Measurements from ENCODE around the gene PGAM4. TPM values are rescaled to one million over a fixed set of nuclear protein-coding genes. Genes with fewer than 3 reads are reported as not detected.
"Not testable (repeated sequence)": the region's sequence is repeated elsewhere in the genome, so short reads cannot be mapped to it uniquely, and the experiment has no call there.

The PGAM4 gene
- not detected in 2 replicates for total RNA-seq (2014; rRNA removed; shearing (Covaris generic))

GRCh38 chrX:77969538-77969937 lies at the start of gene PGAM4:
TSS of gene PGAM4 (minus strand) at chrX:77969638. CDS start at chrX:77969638, 0 bp downstream.
- no peak for DNase-seq (ENCODE audit: low read depth)

DNA sequence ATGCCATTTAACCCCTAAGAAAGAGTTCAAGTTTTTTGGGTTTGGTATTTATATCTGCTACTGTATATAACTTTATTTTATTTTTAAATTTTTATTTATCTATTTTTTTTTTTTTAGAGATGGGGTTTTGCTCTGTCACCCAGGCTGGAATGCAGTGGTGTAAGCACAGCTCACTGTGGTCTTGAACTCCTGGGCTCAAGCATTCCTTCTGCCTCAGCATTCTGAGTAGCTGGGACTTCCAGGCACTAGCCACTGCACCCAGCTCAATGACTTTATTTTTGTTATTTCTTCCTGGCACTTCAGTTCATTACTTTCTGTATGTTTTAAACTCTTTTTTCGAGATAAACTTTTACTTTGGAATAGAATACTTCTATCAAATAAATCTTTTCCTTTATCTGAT lies 42.4 kb upstream of the PGAM4 start:
- peak; percentile 3 for DNase-seq (ENCODE audit: low read depth)

GRCh38 chrX:77979870-77980269 lies 10.4 kb upstream of the PGAM4 start:
- DNase-seq (ENCODE audit: low read depth): no peak

- no peak for DNase-seq (ENCODE audit: low read depth)
Measured at GRCh38 chrX:77977518-77977917, 8.1 kb upstream of the PGAM4 start.

- DNase-seq (ENCODE audit: low read depth): no peak
Measured at GRCh38 chrX:77977095-77977494, 7.7 kb upstream of the PGAM4 start.

DNA sequence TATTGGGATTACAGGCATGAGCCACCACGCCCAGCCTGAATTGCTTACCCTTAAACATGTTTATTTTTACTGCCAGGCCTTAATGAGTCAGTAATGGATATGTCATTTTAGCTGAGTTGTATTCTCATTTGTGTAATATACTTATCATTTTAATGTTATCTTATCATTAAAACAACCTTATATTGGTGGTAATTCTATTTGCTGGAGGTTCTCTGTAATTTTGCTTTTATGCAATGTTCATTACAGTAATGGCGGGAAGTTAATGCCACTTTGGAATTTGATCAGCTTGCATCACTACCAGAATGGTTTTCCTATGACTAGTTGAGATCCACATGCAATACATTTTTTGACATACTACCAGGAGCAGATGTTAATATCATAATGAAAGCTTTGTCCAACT lies 6.3 kb upstream of the PGAM4 start:
- no peak for DNase-seq (ENCODE audit: low read depth)

GRCh38 chrX:77967631-77968030 lies 1.8 kb downstream of the PGAM4 start:
- DNase-seq (ENCODE audit: low read depth): no peak

DNA sequence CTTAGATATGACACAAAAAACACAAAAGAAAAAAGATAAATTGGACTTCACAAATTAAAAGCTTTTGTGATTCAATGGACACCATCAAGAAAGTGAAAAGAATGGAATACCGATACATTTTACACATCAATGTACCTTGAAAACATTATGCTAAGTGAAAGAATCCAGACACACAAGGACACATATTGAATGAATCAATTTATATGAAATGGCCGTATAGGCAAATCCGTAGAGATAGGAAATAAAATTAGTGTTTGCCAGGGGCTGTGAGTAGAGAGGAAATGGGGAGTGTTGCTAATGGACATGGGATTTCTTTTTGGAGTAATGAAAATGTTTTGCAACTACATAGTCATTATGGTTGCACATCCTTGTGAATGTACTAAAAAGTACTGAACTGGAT lies 3.1 kb downstream of the PGAM4 start:
- no peak for DNase-seq (ENCODE audit: low read depth)

GRCh38 chrX:77962068-77962902 lies 7.2 kb downstream of the PGAM4 start:
- DNase-seq (ENCODE audit: low read depth): peak; percentile 7

DNA sequence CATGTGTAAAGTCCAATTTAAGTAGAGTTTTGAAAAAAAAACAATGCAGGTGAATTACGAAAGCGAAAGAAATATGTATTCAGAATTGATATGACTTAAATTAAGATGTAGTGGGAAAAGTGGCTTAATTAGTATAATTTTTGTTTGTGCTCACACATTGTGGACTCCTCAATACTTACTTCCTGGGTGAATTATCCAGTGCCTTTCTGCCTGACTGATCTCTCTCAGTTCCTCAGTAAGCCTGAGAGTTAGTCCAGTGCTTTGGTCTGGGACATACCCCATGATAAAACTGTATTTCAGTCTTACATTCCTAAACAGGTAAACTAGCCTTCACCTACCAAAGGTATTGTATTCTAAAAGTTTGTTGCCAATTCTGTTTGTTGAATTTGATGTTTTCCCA lies 8.4 kb downstream of the PGAM4 start:
- no peak for DNase-seq (ENCODE audit: low read depth)

GRCh38 chrX:77960567-77960966 lies 8.9 kb downstream of the PGAM4 start:
- no peak for DNase-seq (ENCODE audit: low read depth)

- DNase-seq (ENCODE audit: low read depth): no peak
Measured at GRCh38 chrX:77953708-77954107, 15.7 kb downstream of the PGAM4 start.

GRCh38 chrX:77953302-77953701 lies 16.1 kb downstream of the PGAM4 start:
- no peak for DNase-seq (ENCODE audit: low read depth)

DNA sequence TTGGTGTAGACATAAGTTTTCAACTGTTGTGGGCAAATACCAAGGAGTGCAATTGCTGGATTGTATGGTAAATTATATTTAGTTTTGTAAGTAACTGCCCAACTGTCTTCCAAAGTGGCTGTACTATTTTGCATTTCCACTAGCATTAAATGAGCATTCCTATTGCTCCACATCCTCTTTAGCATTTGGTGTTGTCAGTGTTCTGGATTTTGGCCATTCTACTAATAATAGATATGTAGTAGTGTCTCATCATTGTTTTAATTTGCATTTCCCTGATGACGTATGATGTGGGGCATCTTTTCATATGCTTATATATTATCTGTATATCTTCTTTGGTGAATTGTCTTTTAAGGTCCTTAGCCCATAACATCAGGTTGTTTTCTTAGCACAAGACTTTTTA lies 17.3 kb downstream of the PGAM4 start:
- no peak for DNase-seq (ENCODE audit: low read depth)

- DNase-seq (ENCODE audit: low read depth): no peak
Measured at GRCh38 chrX:77949840-77950239, 19.6 kb downstream of the PGAM4 start.

- DNase-seq (ENCODE audit: low read depth): no peak
Measured at GRCh38 chrX:77946571-77946970, 22.9 kb downstream of the PGAM4 start.

DNA sequence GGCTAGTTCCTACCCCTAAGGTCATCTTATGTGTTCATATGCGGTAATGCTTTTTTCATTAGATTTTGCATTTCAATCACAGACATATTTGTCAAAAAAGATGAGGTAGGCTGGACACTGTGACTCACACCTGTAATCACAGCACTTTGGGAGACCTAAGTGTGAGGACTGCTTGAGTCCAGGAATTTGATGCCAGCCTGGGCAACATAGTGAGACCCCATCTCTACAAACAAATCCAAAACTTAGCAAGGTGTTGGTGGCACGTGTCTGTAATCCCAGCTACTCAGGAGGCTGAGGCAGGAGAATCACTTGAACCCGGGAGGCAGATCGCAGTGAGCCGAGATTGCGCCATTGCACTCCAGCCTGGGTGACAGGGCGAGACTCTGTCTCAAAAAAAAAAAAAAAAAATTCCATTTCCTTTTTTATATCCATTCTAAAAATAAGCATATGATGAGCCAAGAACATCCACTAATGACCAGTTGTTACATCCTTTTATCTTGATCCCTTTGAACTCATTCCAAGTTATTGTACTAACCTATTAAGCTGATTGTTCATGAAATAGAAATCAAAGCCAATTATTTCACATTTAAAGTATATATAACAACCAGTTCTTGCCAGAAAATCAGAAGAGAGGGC lies 23.4 kb downstream of the PGAM4 start:
- DNase-seq (ENCODE audit: low read depth): no peak

DNA sequence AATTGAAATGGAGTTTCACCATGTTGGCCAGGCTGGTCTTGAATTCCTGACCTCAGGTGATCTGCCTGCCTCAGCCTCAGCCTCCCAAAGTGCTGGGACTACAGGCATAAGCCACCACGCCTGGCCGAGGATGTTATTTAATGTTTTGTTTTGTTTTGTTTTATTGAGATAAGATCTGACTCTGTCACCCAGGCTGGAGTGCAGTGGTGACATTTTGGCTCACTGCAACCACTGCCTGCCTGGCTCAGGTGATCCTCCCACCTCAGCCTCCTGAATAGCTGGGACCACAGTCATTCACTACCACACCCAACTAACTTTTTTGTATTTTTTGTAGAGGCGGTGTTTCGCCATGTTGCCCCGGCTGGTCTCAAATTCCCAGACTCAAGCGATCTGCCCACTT lies 24.4 kb downstream of the PGAM4 start:
- not testable (repeated sequence) for DNase-seq (ENCODE audit: low read depth)

DNA sequence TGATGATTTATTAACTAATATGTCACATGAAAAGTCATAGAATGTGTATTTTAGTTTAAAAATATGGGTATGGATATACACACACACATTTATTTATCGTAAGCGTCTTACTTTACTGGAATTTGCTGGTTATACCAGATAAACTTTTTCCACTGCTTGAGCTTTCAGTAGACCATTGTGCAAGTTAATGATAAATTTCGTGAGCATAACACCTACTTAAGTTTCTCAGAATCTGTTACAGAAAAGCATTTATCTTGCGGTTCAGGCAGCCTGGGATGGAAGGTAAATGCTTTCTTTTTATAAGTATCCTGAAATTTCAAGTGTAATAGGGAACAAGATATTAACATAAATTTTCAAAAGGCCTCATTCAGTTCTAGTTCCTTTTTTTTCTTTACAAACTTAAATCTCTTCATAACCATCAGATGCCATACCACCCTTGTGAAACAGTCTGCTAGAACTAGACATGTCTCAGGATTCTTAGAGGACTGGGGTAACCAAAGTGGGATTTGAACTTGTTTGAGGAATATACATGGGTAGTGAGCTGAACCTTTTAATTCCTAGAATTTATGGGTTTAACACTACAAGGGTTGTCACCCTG lies 31.3 kb downstream of the PGAM4 start:
- DNase-seq (ENCODE audit: low read depth): no peak

DNA sequence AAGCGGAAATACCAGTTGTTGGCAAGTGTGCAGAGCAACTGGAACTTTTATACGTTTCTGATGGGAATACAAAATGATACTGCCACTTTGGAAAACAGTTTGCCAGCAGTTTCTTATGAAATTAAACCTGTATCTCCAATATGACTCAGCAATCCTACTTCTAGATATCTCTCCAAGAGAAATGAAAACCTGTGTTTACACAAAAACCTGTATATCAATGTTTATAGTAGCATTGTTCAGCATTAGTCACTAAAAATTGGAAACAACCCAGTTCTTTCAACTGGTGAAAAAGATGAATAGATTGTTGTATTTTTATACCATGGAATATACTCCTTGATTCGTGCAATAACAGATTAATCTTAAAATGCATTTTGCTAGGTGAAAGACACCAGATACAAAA lies 32.1 kb downstream of the PGAM4 start:
- peak; percentile 80 for DNase-seq (ENCODE audit: low read depth)

DNA sequence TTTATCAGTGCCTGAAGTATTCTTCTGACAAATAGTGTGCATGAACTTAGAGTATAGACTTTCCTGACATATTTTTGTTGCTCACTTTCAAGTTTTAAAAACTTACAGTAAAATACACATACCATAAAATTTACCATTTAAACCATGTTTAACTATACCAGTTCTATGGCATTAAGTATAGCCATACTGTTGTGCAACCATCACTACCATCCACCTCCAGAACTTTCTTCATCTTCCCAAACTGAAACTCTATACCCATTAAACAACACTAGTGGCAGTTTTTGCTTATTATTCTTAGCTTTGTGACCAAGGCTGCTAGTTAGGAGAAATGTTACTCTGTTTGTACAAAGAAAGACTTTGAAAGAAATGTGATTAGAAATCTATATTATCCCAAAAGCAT lies 33.1 kb downstream of the PGAM4 start:
- DNase-seq (ENCODE audit: low read depth): no peak

DNA sequence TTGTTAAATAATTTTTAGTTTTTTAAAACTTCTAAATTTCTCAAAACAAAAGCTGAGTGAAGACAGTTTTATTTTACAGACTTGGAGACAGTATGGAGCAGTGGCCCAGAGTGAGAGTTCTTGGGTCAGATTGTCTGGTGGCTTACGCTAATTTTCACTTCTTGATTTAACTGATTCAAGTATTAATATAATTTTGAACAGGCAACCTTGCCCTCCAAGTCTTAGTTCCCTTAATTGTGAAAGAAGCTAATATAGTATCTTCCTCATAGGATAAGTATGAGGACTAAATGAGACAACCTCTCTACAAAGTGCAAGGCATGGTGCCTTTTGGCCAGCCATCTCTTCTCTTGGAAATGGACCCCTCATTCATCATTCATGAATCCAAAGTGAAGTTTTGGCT lies 33.6 kb downstream of the PGAM4 start:
- DNase-seq (ENCODE audit: low read depth): no peak

DNA sequence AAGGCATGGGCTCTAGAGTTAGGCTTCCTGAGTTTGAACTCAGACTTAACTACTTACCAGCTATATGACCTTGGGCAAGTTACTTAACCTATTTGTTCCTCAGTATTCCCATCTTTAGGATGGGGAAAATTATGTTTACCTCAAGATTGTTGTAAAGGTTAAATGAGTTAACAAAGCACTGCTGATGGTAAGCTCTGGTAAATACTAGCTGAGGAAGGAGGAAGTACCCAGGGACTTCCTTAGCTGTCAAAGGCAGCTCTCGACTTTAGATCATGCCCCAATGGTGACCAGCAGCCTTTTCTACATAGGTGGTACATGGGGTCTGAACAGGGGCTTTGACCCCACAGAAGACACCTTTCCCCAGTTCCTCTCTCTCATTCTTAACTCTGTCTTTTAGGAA lies 38.9 kb downstream of the PGAM4 start:
- no peak for DNase-seq (ENCODE audit: low read depth)

All from M059J (cell line).